ENCODE data around the gene TTC9. TPM values are rescaled to one million over a fixed set of nuclear protein-coding genes. Genes with fewer than 3 reads are reported as not detected.

TTC9 gene
- polyA plus RNA-seq, 3 donors: 3.8 to 4.3 (median 3.9) TPM

- DNase-seq (ENCODE audit: extremely low read depth in 1 of 11, low read depth in 9 of 11, low spot score in 4 of 11): no peak
Measured at GRCh38 chr14:70664698-70665447, 23.2 kb downstream of the TTC9 start.

- DNase-seq (ENCODE audit: extremely low read depth in 1 of 11, low read depth in 9 of 11, low spot score in 4 of 11): peak in 3 of 11 donors; percentile 11 to 16 (median 15)
Measured at GRCh38 chr14:70665448-70666360, 24.0 kb downstream of the TTC9 start.

- no peak for DNase-seq (ENCODE audit: extremely low read depth in 1 of 11, low read depth in 9 of 11, low spot score in 4 of 11)
Measured at GRCh38 chr14:70666361-70666686, 24.6 kb downstream of the TTC9 start.

GRCh38 chr14:70670992-70671651 lies 29.4 kb downstream of the TTC9 start:
- no peak for DNase-seq (ENCODE audit: extremely low read depth in 1 of 11, low read depth in 9 of 11, low spot score in 4 of 11)

GRCh38 chr14:70671652-70672644 lies 30.2 kb downstream of the TTC9 start:
- DNase-seq (ENCODE audit: extremely low read depth in 1 of 11, low read depth in 9 of 11, low spot score in 4 of 11): no peak

GRCh38 chr14:70677341-70677740 lies 35.6 kb downstream of the TTC9 start:
- DNase-seq (ENCODE audit: extremely low read depth in 1 of 11, low read depth in 9 of 11, low spot score in 4 of 11): no peak

GRCh38 chr14:70680748-70681147 lies 39.0 kb downstream of the TTC9 start:
- no peak for DNase-seq (ENCODE audit: extremely low read depth in 1 of 11, low read depth in 9 of 11, low spot score in 4 of 11)

GRCh38 chr14:70683983-70684382 lies 42.3 kb downstream of the TTC9 start:
- DNase-seq (ENCODE audit: extremely low read depth in 1 of 11, low read depth in 9 of 11, low spot score in 4 of 11): no peak

GRCh38 chr14:70685474-70686197 lies 43.9 kb downstream of the TTC9 start:
- no peak for DNase-seq (ENCODE audit: extremely low read depth in 1 of 11, low read depth in 9 of 11, low spot score in 4 of 11)

- DNase-seq (ENCODE audit: extremely low read depth in 1 of 11, low read depth in 9 of 11, low spot score in 4 of 11): no peak
Measured at GRCh38 chr14:70692210-70692609, 50.5 kb downstream of the TTC9 start.

GRCh38 chr14:70696026-70696425 lies 54.3 kb downstream of the TTC9 start:
- DNase-seq (ENCODE audit: extremely low read depth in 1 of 11, low read depth in 9 of 11, low spot score in 4 of 11): no peak

GRCh38 chr14:70697701-70698100 lies 56.0 kb downstream of the TTC9 start:
- DNase-seq (ENCODE audit: extremely low read depth in 1 of 11, low read depth in 9 of 11, low spot score in 4 of 11): no peak

- no peak for DNase-seq (ENCODE audit: extremely low read depth in 1 of 11, low read depth in 9 of 11, low spot score in 4 of 11)
Measured at GRCh38 chr14:70698288-70698687, 56.6 kb downstream of the TTC9 start.

GRCh38 chr14:70699646-70700045 lies 57.9 kb downstream of the TTC9 start:
- DNase-seq (ENCODE audit: extremely low read depth in 1 of 11, low read depth in 9 of 11, low spot score in 4 of 11): no peak

GRCh38 chr14:70700955-70701585 lies 59.4 kb downstream of the TTC9 start:
- DNase-seq (ENCODE audit: extremely low read depth in 1 of 11, low read depth in 9 of 11, low spot score in 4 of 11): no peak

GRCh38 chr14:70701610-70702009 lies 59.9 kb downstream of the TTC9 start:
- no peak for DNase-seq (ENCODE audit: extremely low read depth in 1 of 11, low read depth in 9 of 11, low spot score in 4 of 11)

GRCh38 chr14:70702161-70702560 lies 60.4 kb downstream of the TTC9 start:
- DNase-seq (ENCODE audit: extremely low read depth in 1 of 11, low read depth in 9 of 11, low spot score in 4 of 11): no peak

Data from renal cortex interstitium (tissue), 11 donors.